SU-DHL-6 (cell line): ENCODE data around the gene BLOC1S2.

Experiments used
- H2AFZ ChIP-seq: fragments of 200-600 bp; sonication (generic); 2 replicates; pipeline ENCODE4 v1.6.1; 2014; ENCODE audit warnings: low read depth, mild to moderate bottlenecking, moderate library complexity, mixed read lengths, antibody characterized with exemption, low read length; ENCODE audit not compliant: severe bottlenecking
- H3F3A ChIP-seq: fragments of 200-600 bp; shearing (Covaris generic); 2 replicates; pipeline ENCODE4 v1.6.0; 2016; ENCODE audit warnings: antibody characterized with exemption, mild to moderate bottlenecking; ENCODE audit not compliant: insufficient read depth
- H3K27ac ChIP-seq: fragments of 200-600 bp; sonication (generic); 2 replicates; pipeline ENCODE4 v1.5.1; 2016; ENCODE audit warnings: low read depth, mild to moderate bottlenecking, low read length, moderate library complexity, mixed read lengths
- H3K27me3 ChIP-seq: fragments of 200-600 bp; sonication (generic), shearing (Covaris generic); 2 replicates; pipeline ENCODE4 v1.6.0; 2014; ENCODE audit warnings: mild to moderate bottlenecking, low read length
- H3K36me3 ChIP-seq: fragments of 200-600 bp; sonication (generic); 2 replicates; pipeline ENCODE4 v1.6.1; 2014; ENCODE audit warnings: mild to moderate bottlenecking, low read length, mixed read lengths
- H3K4me2 ChIP-seq: fragments of 300-600, 200-600 bp; shearing (Covaris generic), sonication (generic); 2 replicates; pipeline ENCODE4 v1.6.0; 2014; ENCODE audit warnings: low read length, low read depth, mild to moderate bottlenecking; ENCODE audit not compliant: poor library complexity, severe bottlenecking
- H3K4me3 ChIP-seq: fragments of 200-600 bp; sonication (generic); 2 replicates; pipeline ENCODE4 v1.5.1; 2014; ENCODE audit warnings: antibody characterized with exemption, low read length, mild to moderate bottlenecking, mixed read lengths; ENCODE audit not compliant: insufficient read depth, poor library complexity, severe bottlenecking
- H3K79me2 ChIP-seq: fragments of 200-600 bp; sonication (generic); 2 replicates; pipeline ENCODE4 v1.6.1; 2014; ENCODE audit warnings: mild to moderate bottlenecking, low read length, moderate library complexity; ENCODE audit not compliant: insufficient read depth
- H3K9ac ChIP-seq: fragments of 200-600 bp; sonication (generic); 2 replicates; pipeline ENCODE4 v1.7.0; 2014; ENCODE audit warnings: mild to moderate bottlenecking, low read length
- H3K9me2 ChIP-seq: fragments of 200-600 bp; sonication (generic); replicated peaks from 2 replicates; pipeline ENCODE4 v1.6.1; 2014; ENCODE audit warnings: low read length; ENCODE audit not compliant: insufficient read depth
- H3K9me3 ChIP-seq: fragments of 200-600 bp; sonication (generic); 2 replicates; pipeline ENCODE4 v1.6.1; 2014; ENCODE audit warnings: low read length, mixed read lengths; ENCODE audit not compliant: insufficient read depth
- H4K20me1 ChIP-seq: fragments of 200-600 bp; sonication (generic); 2 replicates; pipeline ENCODE4 v1.6.1; 2014; ENCODE audit warnings: low read depth, mild to moderate bottlenecking, antibody characterized with exemption, low read length, moderate library complexity, mixed read lengths
- CTCF ChIP-seq: fragments of 200-600 bp; sonication (generic); IDR thresholded peaks from one replicate; pipeline ENCODE4 v1.5.1; 2017; ENCODE audit warnings: antibody characterized with exemption, mild to moderate bottlenecking, low read length, moderate library complexity; ENCODE audit not compliant: insufficient read depth, poor library complexity, severe bottlenecking
- EZH2phosphoT487 ChIP-seq: fragments of 200-600 bp; sonication (generic), shearing (Covaris generic); conservative IDR thresholded peaks from 2 replicates; pipeline ENCODE4 v1.6.1; 2018; ENCODE audit warnings: mild to moderate bottlenecking, antibody characterized with exemption, low read length, moderate library complexity, mixed read lengths

Gene BLOC1S2

GRCh38 chr10:100229819-100230422 lies 56.6 kb downstream of the BLOC1S2 start:
- H3K9me3 ChIP-seq = no peaks in the 10 kb centered on the region
- no peak for TF ChIP-seq EZH2phosphoT487
- TF ChIP-seq CTCF = no peak
- H3K27ac ChIP-seq = 0 out of 2 replicates have a peak overlapping the region, but pooled peaks have one; percentile 21
- no peaks in the 10 kb centered on the region for H3K9me2 ChIP-seq
- H3F3A ChIP-seq = peaks cover 4% of the 10 kb centered on the region; the same call in 1 of the 2 replicates
- no peaks in the 10 kb centered on the region; the same call in 1 of the 2 replicates for H4K20me1 ChIP-seq
- H3K9ac ChIP-seq = peak overlapping the region; percentile 84
- H3K27me3 ChIP-seq = no peaks in the 10 kb centered on the region
- peak overlapping the region; percentile 94 for H2AFZ ChIP-seq
- H3K4me3 ChIP-seq = peak overlapping the region; percentile 95
- H3K79me2 ChIP-seq = peaks cover 35% of the 10 kb centered on the region
- peaks cover 11% of the 10 kb centered on the region; the same call in 1 of the 2 replicates for H3K36me3 ChIP-seq
- peak overlapping the region; percentile 67 for H3K4me2 ChIP-seq

- Histone ChIP-seq H3F3A (no peaks in the 10 kb centered on the region; the same call in 1 of the 2 replicates), H3K27me3 (no peaks in the 10 kb centered on the region), H3K9me2 (no peaks in the 10 kb centered on the region), H3K4me3 (no peak overlapping the region), H3K27ac (no peak overlapping the region), H3K79me2 (peaks cover 29% of the 10 kb centered on the region), H3K9me3 (no peaks in the 10 kb centered on the region), H3K4me2 (no peak overlapping the region), H3K9ac (no peak overlapping the region), H2AFZ (no peak overlapping the region), H3K36me3 (peaks cover 41% of the 10 kb centered on the region), H4K20me1 (no peaks in the 10 kb centered on the region; the same call in 1 of the 2 replicates)
- TF ChIP-seq CTCF = no peak
- TF ChIP-seq EZH2phosphoT487 = no peak
These were observed 62.6 kb downstream of the BLOC1S2 start for GRCh38 chr10:100223879-100224278.
